GM10248 (cell line): ENCODE measurements around the gene TMEM202.
"Not testable (repeated sequence)": the region's sequence is repeated elsewhere in the genome, so short reads cannot be mapped to it uniquely, and the experiment has no call there.

Source experiments
- CTCF ChIA-PET: fragments of 300-600 bp; sonication (Branson Sonifier 250); formaldehyde crosslinking; extraction: SDS; loops from one replicate; lab custom pipeline; 2021; ENCODE audit warnings: antibody characterized with exemption; lab: Yijun Ruan, JAX
- POLR2A ChIA-PET: fragments of 350-650 bp; sonication (Branson Sonifier 250); formaldehyde crosslinking; extraction: SDS; loops from one replicate; lab custom pipeline; 2020; ENCODE audit warnings: antibody characterized with exemption; lab: Yijun Ruan, JAX
- DNase-seq: peaks from one replicate; pipeline ENCODE4 v3.0.0; 2012; ENCODE audit errors: extremely low spot score
- CTCF ChIP-seq: IDR thresholded peaks from 2 replicates; pipeline ENCODE4 v1.5.1; 2012; ENCODE audit warnings: mild to moderate bottlenecking, low read depth; ENCODE audit errors: extremely low read depth, missing control alignments, control extremely low read depth

TMEM202 gene

GRCh38 chr15:72411111-72411510 lies 13.0 kb downstream of the TMEM202 start:
- POLR2A ChIA-PET, result no interaction called here
- no peak for DNase-seq
- CTCF ChIA-PET, result no interaction called here
- no peak for TF ChIP-seq CTCF

GRCh38 chr15:72411544-72411943 lies 13.4 kb downstream of the TMEM202 start:
- POLR2A ChIA-PET, result no interaction called here
- CTCF ChIA-PET, result no interaction called here
- DNase-seq, result no peak
- no peak for TF ChIP-seq CTCF

- DNase-seq, POLR2A ChIA-PET: not testable (repeated sequence)
Observed at GRCh38 chr15:72413337-72413736, 15.2 kb downstream of the TMEM202 start.

GRCh38 chr15:72415304-72415703 lies 17.2 kb downstream of the TMEM202 start:
- ChIA-PET POLR2A (no interaction called here), CTCF (no interaction called here)
- no peak for TF ChIP-seq CTCF
- no peak for DNase-seq

More at GRCh38 chr15:72413337-72413736, 15.2 kb downstream of the TMEM202 start:
- CTCF ChIA-PET, result not testable (repeated sequence)

GRCh38 chr15:72419768-72420167 lies 21.7 kb downstream of the TMEM202 start:
- DNase-seq, CTCF ChIA-PET, POLR2A ChIA-PET: not testable (repeated sequence)

- no peak for TF ChIP-seq CTCF
- ChIA-PET CTCF (no interaction called here), POLR2A (no interaction called here)
- DNase-seq, result no peak
Observed at GRCh38 chr15:72420576-72420975, 22.5 kb downstream of the TMEM202 start.

GRCh38 chr15:72421484-72421883 lies 23.4 kb downstream of the TMEM202 start:
- DNase-seq, result no peak

More at GRCh38 chr15:72421484-72421883, 23.4 kb downstream of the TMEM202 start:
- ChIA-PET CTCF (interaction anchor here (2.8 kb wide), 1 partner anchor 32 kb away, joined by 12 read pairs; no protein-coding TSS in a partner anchor), POLR2A (no interaction called here)
- no peak for TF ChIP-seq CTCF
